PC-9 (cell line): ENCODE results near the gene MOCOS. TPM values are rescaled to one million over a fixed set of nuclear protein-coding genes. Genes with fewer than 3 reads are reported as not detected.
A peak's percentile ranks its signal among the peaks of the same experiment; 100 is the strongest.

Source experiments
- BruUV-seq: library from RNA; stranded (reverse); fragments of 400-500 nt; replicated peaks from 2 replicates; lab custom pipeline; 2021; lab: Mats Ljungman, UMichigan
- CTCF ChIA-PET: fragments of 300-600 bp; sonication (Branson Sonifier 250); formaldehyde crosslinking; loops from one replicate; lab custom pipeline; 2022; ENCODE audit warnings: antibody characterized with exemption; lab: Charles Lee
- POLR2A ChIA-PET: fragments of 300-600 bp; sonication (Branson Sonifier 250); formaldehyde crosslinking; loops from one replicate; lab custom pipeline; 2022; ENCODE audit warnings: antibody characterized with exemption; ENCODE audit not compliant: unreplicated experiment; lab: Charles Lee
- DNase-seq, 2 experiments: peaks; one replicate each; pipeline versions ENCODE4 v3.0.0 to v3.0.0-alpha.2; 2015 to 2022; ENCODE audit warnings: mixed read lengths in 1 of 2
- H2AFZ ChIP-seq: fragments of 200-600 bp; sonication (generic); 2 replicates; pipeline ENCODE4 v1.8.1; 2017; ENCODE audit warnings: antibody characterized with exemption
- H3F3A ChIP-seq: fragments of 200-600 bp; sonication (generic); 2 replicates; pipeline ENCODE4 v1.8.1; 2017; ENCODE audit warnings: antibody characterized with exemption, mild to moderate bottlenecking, low read depth; ENCODE audit not compliant: insufficient read depth
- H3K27ac ChIP-seq: fragments of 200-600 bp; sonication (generic); 2 replicates; pipeline ENCODE4 v1.6.1; 2016; ENCODE audit warnings: mixed run types
- H3K27me3 ChIP-seq: fragments of 200-600 bp; sonication (generic); 2 replicates; pipeline ENCODE4 v1.6.1; 2016; ENCODE audit warnings: low read depth, mixed run types; ENCODE audit not compliant: insufficient read depth
- H3K36me3 ChIP-seq: fragments of 200-600 bp; sonication (generic); 2 replicates; pipeline ENCODE4 v1.6.1; 2016; ENCODE audit warnings: low read depth, mixed run types
- H3K4me1 ChIP-seq: fragments of 200-600 bp; sonication (generic); replicated peaks from 2 replicates; pipeline ENCODE4 v1.6.1; 2016; ENCODE audit warnings: mixed run types; ENCODE audit not compliant: insufficient read depth
- H3K4me2 ChIP-seq: fragments of 200-600 bp; sonication (generic); 2 replicates; pipeline ENCODE4 v1.6.1; 2017; ENCODE audit warnings: mixed run types
- H3K4me3 ChIP-seq: fragments of 200-600 bp; sonication (generic); 2 replicates; pipeline ENCODE4 v1.6.1; 2016; ENCODE audit warnings: mixed run types
- H3K79me2 ChIP-seq: fragments of 200-600 bp; sonication (generic); 2 replicates; pipeline ENCODE4 v1.6.1; 2017; ENCODE audit warnings: low read depth, mixed run types
- H3K9me2 ChIP-seq: fragments of 200-600 bp; sonication (generic); 2 replicates; pipeline ENCODE4 v1.8.1; 2017; ENCODE audit warnings: mild to moderate bottlenecking; ENCODE audit not compliant: insufficient read depth
- H3K9me3 ChIP-seq: fragments of 200-600 bp; sonication (generic); 2 replicates; pipeline ENCODE4 v1.8.1; 2016; ENCODE audit warnings: low read depth; ENCODE audit not compliant: insufficient read depth
- H4K20me1 ChIP-seq: fragments of 200-600 bp; sonication (generic); 2 replicates; pipeline ENCODE4 v1.8.1; 2017; ENCODE audit not compliant: insufficient read depth
- EZH2 ChIP-seq: fragments of 200-600 bp; sonication (generic); IDR thresholded peaks from 2 replicates; pipeline ENCODE4 v1.8.0; 2017; ENCODE audit warnings: antibody characterized with exemption, low read depth
- intact Hi-C: fragments of 100-400 bp; cut with micrococcal nuclease; formaldehyde crosslinking; loops from one replicate; pipeline ENCODE4 v1.10.0; 2022; ENCODE audit not compliant: unreplicated experiment
- total RNA-seq: library from RNA; stranded (reverse); gene quantifications from 2 replicates; pipeline ENCODE4 v1.2.3, GENCODE V29; 2021
- TF ChIP-seq, protein P1 (sequence below): fragments of 200-600 bp; sonication (generic); conservative IDR thresholded peaks from 2 replicates; pipeline ENCODE4 v1.6.1; 2017; ENCODE audit warnings: mixed run types, antibody characterized with exemption, mild to moderate bottlenecking, moderate library complexity

Gene MOCOS
- total RNA-seq, 1 experiment from 2014 or later = 30.4 TPM

DNA sequence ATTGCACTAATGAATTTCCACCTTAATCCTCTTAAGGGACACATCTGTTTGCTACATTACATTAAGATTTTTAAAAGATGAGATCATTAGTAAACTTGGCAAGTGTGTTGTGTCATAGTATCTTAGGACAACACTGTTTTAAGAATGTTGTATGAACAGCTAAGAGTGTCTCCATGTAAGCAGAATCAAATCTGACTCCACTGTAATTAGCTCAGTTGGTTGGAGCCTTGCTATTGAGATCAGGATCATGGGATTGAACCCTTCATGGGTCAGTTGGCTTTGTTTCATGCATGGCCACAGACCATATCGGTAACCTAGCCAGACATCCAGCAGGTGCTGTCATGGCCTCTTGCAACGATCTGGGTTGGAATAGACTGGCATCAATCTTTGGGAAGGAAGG, 115.4 kb downstream of the MOCOS start:
- CTCF ChIA-PET = no interaction called here
- no peaks in the 10 kb centered on the region for H4K20me1 ChIP-seq
- POLR2A ChIA-PET = no interaction called here
- H3K36me3 ChIP-seq = no peaks in the 10 kb centered on the region
- H3K4me3 ChIP-seq = no peak overlapping the region
- peaks cover 5% of the 10 kb centered on the region; the same call in 1 of the 2 replicates for H3F3A ChIP-seq
- no peak overlapping the region for H3K27ac ChIP-seq
- peaks cover 39% of the 10 kb centered on the region for H3K4me1 ChIP-seq
- peaks cover 66% of the 10 kb centered on the region for H3K79me2 ChIP-seq
- H3K4me2 ChIP-seq = no peak overlapping the region
- no peaks in the 10 kb centered on the region for H3K9me2 ChIP-seq
- intact Hi-C loops = loop anchor here (10.0 kb wide), 1 partner anchor 52 kb away; no protein-coding TSS in a partner anchor
- no peaks in the 10 kb centered on the region for H3K9me3 ChIP-seq
- no TSS peak for BruUV-seq
- TF ChIP-seq EZH2 = no peak
- TF ChIP-seq, protein P1, sequence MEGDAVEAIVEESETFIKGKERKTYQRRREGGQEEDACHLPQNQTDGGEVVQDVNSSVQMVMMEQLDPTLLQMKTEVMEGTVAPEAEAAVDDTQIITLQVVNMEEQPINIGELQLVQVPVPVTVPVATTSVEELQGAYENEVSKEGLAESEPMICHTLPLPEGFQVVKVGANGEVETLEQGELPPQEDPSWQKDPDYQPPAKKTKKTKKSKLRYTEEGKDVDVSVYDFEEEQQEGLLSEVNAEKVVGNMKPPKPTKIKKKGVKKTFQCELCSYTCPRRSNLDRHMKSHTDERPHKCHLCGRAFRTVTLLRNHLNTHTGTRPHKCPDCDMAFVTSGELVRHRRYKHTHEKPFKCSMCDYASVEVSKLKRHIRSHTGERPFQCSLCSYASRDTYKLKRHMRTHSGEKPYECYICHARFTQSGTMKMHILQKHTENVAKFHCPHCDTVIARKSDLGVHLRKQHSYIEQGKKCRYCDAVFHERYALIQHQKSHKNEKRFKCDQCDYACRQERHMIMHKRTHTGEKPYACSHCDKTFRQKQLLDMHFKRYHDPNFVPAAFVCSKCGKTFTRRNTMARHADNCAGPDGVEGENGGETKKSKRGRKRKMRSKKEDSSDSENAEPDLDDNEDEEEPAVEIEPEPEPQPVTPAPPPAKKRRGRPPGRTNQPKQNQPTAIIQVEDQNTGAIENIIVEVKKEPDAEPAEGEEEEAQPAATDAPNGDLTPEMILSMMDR = no peak
- H3K27me3 ChIP-seq = no peaks in the 10 kb centered on the region
- peak in 1 of 2 experiments; percentile 34 for DNase-seq
- no peak overlapping the region for H2AFZ ChIP-seq

DNA sequence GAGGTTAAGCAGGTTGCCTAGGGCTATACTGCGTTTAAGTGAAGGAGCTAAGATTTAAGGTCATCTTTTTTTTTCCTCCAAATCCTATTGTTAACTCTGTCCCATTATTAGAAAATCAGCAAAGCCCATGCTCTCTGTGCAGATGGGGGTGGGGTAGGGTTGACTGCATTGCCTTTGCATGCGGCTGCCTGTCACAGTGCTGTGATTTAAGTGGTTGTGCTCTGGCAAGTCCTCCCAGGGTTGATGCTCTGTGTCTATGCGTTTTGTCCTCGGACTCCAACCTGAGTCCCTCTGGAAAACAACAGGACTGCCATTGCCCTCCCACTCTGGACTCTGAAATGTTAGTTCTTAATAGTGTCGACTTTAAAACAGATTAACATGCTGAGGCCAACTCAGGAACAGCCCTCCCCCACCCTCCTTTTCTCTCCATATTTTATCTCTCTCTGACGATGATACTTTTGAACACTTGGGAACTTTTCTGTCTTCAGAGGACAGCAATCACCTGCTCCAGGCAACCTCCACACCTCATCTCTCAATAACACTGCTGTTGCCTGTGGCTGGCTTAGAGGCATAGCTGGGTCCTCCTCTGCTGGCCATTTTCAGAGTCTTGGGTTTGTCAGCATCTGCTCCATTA, 116.0 kb downstream of the MOCOS start:
- H4K20me1 ChIP-seq = no peaks in the 10 kb centered on the region
- H3K9me2 ChIP-seq = no peaks in the 10 kb centered on the region
- no peaks in the 10 kb centered on the region for H3K27me3 ChIP-seq
- H2AFZ ChIP-seq = no peak overlapping the region
- no peaks in the 10 kb centered on the region for H3K9me3 ChIP-seq
- no TSS peak for BruUV-seq
- H3K36me3 ChIP-seq = no peaks in the 10 kb centered on the region
- no peak for DNase-seq
- peaks cover 11% of the 10 kb centered on the region for H3F3A ChIP-seq
- no peak overlapping the region for H3K27ac ChIP-seq
- H3K79me2 ChIP-seq = peaks cover 66% of the 10 kb centered on the region
- H3K4me1 ChIP-seq = peaks cover 46% of the 10 kb centered on the region
- TF ChIP-seq, protein P1 = no peak
- no peak overlapping the region for H3K4me3 ChIP-seq
- intact Hi-C loops = loop anchor here (10.0 kb wide), 1 partner anchor 51 kb away; no protein-coding TSS in a partner anchor
- ChIA-PET POLR2A (no interaction called here), CTCF (no interaction called here)
- no peak overlapping the region for H3K4me2 ChIP-seq

DNA sequence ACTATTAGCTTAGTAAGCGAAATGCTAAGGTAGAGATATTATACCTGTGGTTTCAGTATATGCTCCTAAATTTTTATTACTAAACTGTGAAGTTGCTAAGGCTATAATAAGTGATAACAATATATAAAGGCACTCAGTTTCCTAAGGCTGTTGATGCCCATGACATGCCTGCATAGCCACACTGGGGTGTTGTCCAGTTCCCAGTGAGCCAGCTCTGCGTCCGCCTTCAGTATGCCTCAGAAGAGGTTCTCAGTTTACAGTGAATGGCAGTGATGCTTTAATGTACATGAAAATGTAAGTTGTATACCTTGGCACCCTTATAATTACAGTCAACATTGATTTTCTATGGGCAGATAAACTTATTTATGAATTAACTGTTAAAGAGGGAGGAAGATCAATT, 117.4 kb downstream of the MOCOS start:
- BruUV-seq = no TSS peak
- H3K4me3 ChIP-seq = no peak overlapping the region
- no peak for DNase-seq
- peaks cover 21% of the 10 kb centered on the region for H3F3A ChIP-seq
- peaks cover 45% of the 10 kb centered on the region for H3K4me1 ChIP-seq
- ChIA-PET CTCF (interaction anchor here (0.6 kb wide), 1 partner anchor 135 kb away, joined by 5 read pairs; no protein-coding TSS in a partner anchor), POLR2A (interaction anchor here (0.6 kb wide), 1 partner anchor 214 kb away, joined by 3 read pairs; no protein-coding TSS in a partner anchor)
- intact Hi-C loops = loop anchor here (10.0 kb wide), 1 partner anchor 50 kb away; no protein-coding TSS in a partner anchor
- H3K27ac ChIP-seq = no peak overlapping the region
- H3K36me3 ChIP-seq = no peaks in the 10 kb centered on the region
- H3K4me2 ChIP-seq = no peak overlapping the region
- H2AFZ ChIP-seq = no peak overlapping the region
- no peaks in the 10 kb centered on the region for H3K9me2 ChIP-seq
- peaks cover 56% of the 10 kb centered on the region for H3K79me2 ChIP-seq
- H3K27me3 ChIP-seq = no peaks in the 10 kb centered on the region
- TF ChIP-seq, protein P1 = no peak
- TF ChIP-seq EZH2 = no peak
- no peaks in the 10 kb centered on the region for H3K9me3 ChIP-seq
- H4K20me1 ChIP-seq = no peaks in the 10 kb centered on the region
